GM23338 (cell line): ENCODE data around the gene STAMBP. TPM values are rescaled to one million over a fixed set of nuclear protein-coding genes. Genes with fewer than 3 reads are reported as not detected.

Experiments
- ATAC-seq: fragments of 200-7000 bp; cut with Tn5 transposase; 3 replicates; pipeline ENCODE4 v1.9.1; 2020
- DNase-seq: peaks from one replicate; pipeline ENCODE4 v3.0.0-alpha.2; 2015; ENCODE audit warnings: low spot score
- H2AFZ ChIP-seq: fragments of 200-600 bp; sonication (generic); 2 replicates; pipeline ENCODE4 v1.8.0; 2016; ENCODE audit warnings: antibody characterized with exemption, mild to moderate bottlenecking, moderate library complexity
- H3F3A ChIP-seq: fragments of 200-600 bp; sonication (generic); replicated peaks from 2 replicates; pipeline ENCODE4 v1.8.0; 2017; ENCODE audit warnings: antibody characterized with exemption, mixed run types, low read depth
- H3K27ac ChIP-seq: fragments of 200-600 bp; sonication (generic); 2 replicates; pipeline ENCODE4 v1.6.1; 2016; ENCODE audit warnings: low read depth
- H3K27me3 ChIP-seq: fragments of 200-600 bp; sonication (generic); 2 replicates; pipeline ENCODE4 v1.8.0; 2016; ENCODE audit warnings: mild to moderate bottlenecking, mixed run types, moderate library complexity; ENCODE audit not compliant: insufficient read depth
- H3K36me3 ChIP-seq: fragments of 200-600 bp; sonication (generic); 2 replicates; pipeline ENCODE4 v1.8.0; 2016; ENCODE audit warnings: mild to moderate bottlenecking; ENCODE audit not compliant: insufficient read depth
- H3K4me1 ChIP-seq: fragments of 200-600 bp; sonication (generic); 2 replicates; pipeline ENCODE4 v1.8.0; 2016; ENCODE audit warnings: mild to moderate bottlenecking, moderate library complexity; ENCODE audit not compliant: insufficient read depth
- H3K4me2 ChIP-seq: fragments of 200-600 bp; sonication (generic); 2 replicates; pipeline ENCODE4 v1.7.1; 2017; ENCODE audit warnings: mixed run types
- H3K4me3 ChIP-seq: fragments of 200-600 bp; sonication (generic); 2 replicates; pipeline ENCODE4 v1.6.1; 2016; ENCODE audit warnings: mixed run types
- H3K79me2 ChIP-seq: fragments of 200-600 bp; sonication (generic); replicated peaks from 2 replicates; pipeline ENCODE4 v1.8.0; 2017; ENCODE audit warnings: mild to moderate bottlenecking; ENCODE audit not compliant: insufficient read depth
- H3K9me2 ChIP-seq: fragments of 200-600 bp; sonication (generic); 2 replicates; pipeline ENCODE4 v1.8.0; 2017; ENCODE audit not compliant: insufficient read depth
- H4K20me1 ChIP-seq: fragments of 200-600 bp; sonication (generic); replicated peaks from 2 replicates; pipeline ENCODE4 v1.8.0; 2017; ENCODE audit warnings: mild to moderate bottlenecking; ENCODE audit not compliant: insufficient read depth
- H3K27ac Mint-ChIP-seq: 2 replicates; pipeline ENCODE4 v1.8.0; 2020; ENCODE audit warnings: inconsistent platforms, mild to moderate bottlenecking, moderate library complexity, mixed read lengths
- H3K27me3 Mint-ChIP-seq: 3 replicates; pipeline ENCODE4 v1.8.0; 2022; ENCODE audit warnings: low read depth, mild to moderate bottlenecking, moderate library complexity, mixed read lengths, inconsistent platforms; ENCODE audit not compliant: insufficient read depth, poor library complexity
- H3K36me3 Mint-ChIP-seq: 3 replicates; pipeline ENCODE4 v1.8.0; 2021; ENCODE audit warnings: low read depth, mild to moderate bottlenecking, inconsistent platforms, moderate library complexity, mixed read lengths
- H3K4me1 Mint-ChIP-seq: 3 replicates; pipeline ENCODE4 v1.8.0; 2020; ENCODE audit warnings: mild to moderate bottlenecking, inconsistent platforms, mixed read lengths
- H3K4me3 Mint-ChIP-seq: 3 replicates; pipeline ENCODE4 v1.8.0; 2021; ENCODE audit warnings: moderate library complexity, mild to moderate bottlenecking, inconsistent platforms, mixed read lengths
- H3K9me3 Mint-ChIP-seq: 3 replicates; pipeline ENCODE4 v1.8.0; 2020; ENCODE audit warnings: moderate library complexity, mild to moderate bottlenecking, inconsistent platforms, mixed read lengths
- CREB1 ChIP-seq: fragments of 250-450 bp; sonication (Bioruptor Pico); IDR thresholded peaks from 2 replicates; pipeline ENCODE4 v1.5.0; 2020; ENCODE audit warnings: low read depth, mild to moderate bottlenecking, moderate library complexity
- ETS1 ChIP-seq: IDR thresholded peaks from 2 replicates; pipeline ENCODE4 v1.6.1; 2016; ENCODE audit warnings: antibody characterized with exemption
- EZH2phosphoT487 ChIP-seq: fragments of 200-600 bp; sonication (generic); IDR thresholded peaks from one replicate; pipeline ENCODE4 v1.8.1; 2018; ENCODE audit warnings: antibody characterized with exemption; ENCODE audit not compliant: unreplicated experiment
- NANOG ChIP-seq: IDR thresholded peaks from 2 replicates; pipeline ENCODE4 v1.6.1; 2016; ENCODE audit warnings: antibody characterized with exemption, borderline replicate concordance
- ZNF331 ChIP-seq: fragments of 250-450 bp; sonication (Bioruptor Pico); IDR thresholded peaks from 2 replicates; pipeline ENCODE4 v1.5.0; 2020; ENCODE audit warnings: low read depth, mild to moderate bottlenecking, moderate library complexity
- ZNF462 ChIP-seq: fragments of 250-450 bp; sonication (Bioruptor Pico); IDR thresholded peaks from 2 replicates; pipeline ENCODE4 v1.5.0; 2020; ENCODE audit warnings: mild to moderate bottlenecking, moderate library complexity
- polyA plus RNA-seq: library from polyadenylated mRNA; unstranded; fragments of >200 nt; fragmentation: Nextera tagmentation; extraction: Ambion mirVana; gene quantifications from 2 replicates; pipeline ENCODE4 v1.2.1, GENCODE V29; 2016
- total RNA-seq: library from RNA; depleted of rRNA; stranded (reverse); fragments of >200 nt; shearing (Covaris generic); gene quantifications from 2 replicates; pipeline ENCODE4 v1.2.3, GENCODE V29; 2014

Gene STAMBP
- total and polyA plus RNA-seq, 2 experiments from 2014 or later: 33.9 to 106 TPM

- TF ChIP-seq ZNF462 (CRISPR knock-in tag) (no peak), ZNF331 (CRISPR knock-in tag) (no peak), NANOG (no peak), ETS1 (no peak)
These were observed 13.4 kb downstream of the STAMBP start (continued) for GRCh38 chr2:73841912-73842738.

- peaks cover 25% of the 10 kb centered on the region; the same call in 1 of the 2 replicates for H4K20me1 ChIP-seq
- Mint-ChIP-seq H3K27ac (no peak overlapping the region), H3K4me1 (no peaks in the 10 kb centered on the region), H3K27me3 (no peaks in the 10 kb centered on the region), H3K9me3 (no peaks in the 10 kb centered on the region), H3K4me3 (no peak overlapping the region), H3K36me3 (peaks cover 32% of the 10 kb centered on the region)
- no peak overlapping the region for H3K4me2 ChIP-seq
- no peak overlapping the region for H3K27ac ChIP-seq
- 0 out of 2 replicates have a peak, but pooled peaks cover 2% of the 10 kb centered on the region for H3F3A ChIP-seq
- ATAC-seq (no peak), DNase-seq (no peak)
- H3K27me3 ChIP-seq: no peaks in the 10 kb centered on the region
- peaks cover 16% of the 10 kb centered on the region for H3K79me2 ChIP-seq
- TF ChIP-seq ETS1 (no peak), CREB1 (CRISPR knock-in tag) (no peak), EZH2phosphoT487 (no peak)
- no peaks in the 10 kb centered on the region for H3K4me1 ChIP-seq
- H3K36me3 ChIP-seq: peaks cover 18% of the 10 kb centered on the region
- no peak overlapping the region for H3K4me3 ChIP-seq
- no peaks in the 10 kb centered on the region for H3K9me2 ChIP-seq
- no peak overlapping the region for H2AFZ ChIP-seq
These were observed 13.9 kb downstream of the STAMBP start for GRCh38 chr2:73842739-73843019.
